Lung (tissue), 12 donors: ENCODE measurements around the gene GRAMD1B. TPM values are rescaled to one million over a fixed set of nuclear protein-coding genes. Genes with fewer than 3 reads are reported as not detected.

Source experiments
- ATAC-seq: fragments of 200-7000 bp; cut with Tn5 transposase; one replicate; pipeline ENCODE4 v1.9.1; 2020; ENCODE audit warnings: moderate number of reproducible peaks; ENCODE audit not compliant: insufficient read depth, low FRiP score
- DNase-seq, 3 donors: peaks; one replicate each; pipeline ENCODE4 v3.0.0-alpha.2; 2013 to 2017
- H3K27ac ChIP-seq, 2 donors: one replicate each; pipeline ENCODE4 v1.5.1; 2013; ENCODE audit warnings: mild to moderate bottlenecking in 2 of 2, moderate library complexity in 2 of 2, control low read depth in 1 of 2, inconsistent platforms in 1 of 2, low read depth in 1 of 2, low read length in 1 of 2
- H3K27me3 ChIP-seq, 3 donors: one replicate each; pipeline ENCODE4 v1.5.1; 2013; ENCODE audit warnings: low read length in 2 of 3; ENCODE audit not compliant: control insufficient read depth in 3 of 3, insufficient read depth in 3 of 3
- H3K36me3 ChIP-seq, 4 donors: one replicate each; pipeline ENCODE4 v1.5.1; 2013; ENCODE audit warnings: low read length in 4 of 4, mild to moderate bottlenecking in 1 of 4, moderate library complexity in 1 of 4; ENCODE audit not compliant: control insufficient read depth in 4 of 4, insufficient read depth in 4 of 4
- H3K4me1 ChIP-seq, 5 donors: one replicate each; pipeline ENCODE4 v1.5.1; 2013; ENCODE audit warnings: low read length in 5 of 5, mild to moderate bottlenecking in 2 of 5, moderate library complexity in 1 of 5; ENCODE audit not compliant: control insufficient read depth in 5 of 5, insufficient read depth in 5 of 5
- H3K4me3 ChIP-seq: one replicate; pipeline ENCODE4 v1.5.1; 2013; ENCODE audit warnings: mild to moderate bottlenecking, control low read depth, moderate library complexity
- H3K9ac ChIP-seq, 2 donors: one replicate each; pipeline ENCODE4 v1.5.1; 2013; ENCODE audit warnings: low read length in 2 of 2, control low read depth in 1 of 2; ENCODE audit not compliant: insufficient read depth in 1 of 2
- H3K9me3 ChIP-seq, 4 donors: one replicate each; pipeline ENCODE4 v1.5.1; 2013; ENCODE audit warnings: low read length in 3 of 4, mild to moderate bottlenecking in 1 of 4, moderate library complexity in 1 of 4; ENCODE audit not compliant: control insufficient read depth in 4 of 4, insufficient read depth in 3 of 4
- WGBS, 2 donors: extraction: QIAGEN DNeasy Blood & Tissue Kit; methylation state at CpG; one replicate each; pipeline ENCODE4 v1.1.7; 2013; 5-methylcytosine and 5-hydroxymethylcytosine counted together
- polyA plus RNA-seq, 2 donors: library from polyadenylated mRNA; stranded (reverse); fragments of 200-250 nt; gene quantifications; one replicate each; pipeline ENCODE4 v1.2.1, GENCODE V29; 2013
- total RNA-seq, 2 donors: library from RNA; depleted of rRNA in 1 of 2; stranded (reverse); fragments of >200 nt in 1 of 2; gene quantifications; one replicate each; pipeline ENCODE4 v1.2.1, GENCODE V29; 2014 to 2021
- TF ChIP-seq, protein P1 (sequence below): IDR thresholded peaks from 2 replicates; pipeline ENCODE4 v1.5.1; 2012; ENCODE audit warnings: mild to moderate bottlenecking; ENCODE audit errors: control extremely low read depth, extremely low read depth
- donor health status: control.
- donor health status: control.
- donor health status: Bipolar disorder and iron deficiency.
- donor health status: healthy.
- donor health status: DM: yes; HTN: yes; CAD: no.

GRAMD1B gene
- total and polyA plus RNA-seq, 4 donors = 1.4 to 6.0 (median 3.3) TPM

DNA sequence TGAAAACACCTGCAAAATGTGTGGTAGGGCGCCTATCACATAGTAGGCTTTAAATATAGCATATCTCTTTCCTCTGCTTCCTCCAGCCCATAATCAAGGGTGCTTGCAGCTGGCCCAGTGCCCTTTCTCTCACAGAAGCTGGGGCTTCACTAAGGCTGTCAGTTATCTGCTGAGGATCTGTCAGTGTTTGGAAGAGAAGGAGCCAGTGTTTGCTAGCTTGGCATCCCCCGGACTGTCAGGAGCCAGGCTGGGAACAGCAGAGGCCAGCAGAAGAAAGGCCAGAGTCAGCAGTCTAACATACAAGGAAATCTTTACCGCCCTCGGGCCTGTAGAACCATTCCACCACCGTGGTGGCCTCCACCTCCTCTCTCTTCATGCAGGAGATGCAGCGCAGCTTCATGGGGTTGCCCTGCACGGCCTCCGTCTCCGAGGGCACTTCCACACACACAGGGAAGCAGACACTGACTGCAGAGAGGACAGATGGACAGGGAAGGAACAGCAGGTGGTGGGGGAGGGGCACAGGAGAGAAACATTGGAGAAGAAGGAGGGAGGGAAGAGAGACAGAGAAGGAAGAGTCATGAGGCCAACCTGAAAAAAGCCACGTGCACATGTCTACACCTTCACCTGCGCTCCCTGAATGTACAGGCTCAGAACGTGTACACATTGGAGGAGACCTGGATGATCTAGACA is 215.4 kb downstream of the GRAMD1B start:
- TF ChIP-seq, protein P1, sequence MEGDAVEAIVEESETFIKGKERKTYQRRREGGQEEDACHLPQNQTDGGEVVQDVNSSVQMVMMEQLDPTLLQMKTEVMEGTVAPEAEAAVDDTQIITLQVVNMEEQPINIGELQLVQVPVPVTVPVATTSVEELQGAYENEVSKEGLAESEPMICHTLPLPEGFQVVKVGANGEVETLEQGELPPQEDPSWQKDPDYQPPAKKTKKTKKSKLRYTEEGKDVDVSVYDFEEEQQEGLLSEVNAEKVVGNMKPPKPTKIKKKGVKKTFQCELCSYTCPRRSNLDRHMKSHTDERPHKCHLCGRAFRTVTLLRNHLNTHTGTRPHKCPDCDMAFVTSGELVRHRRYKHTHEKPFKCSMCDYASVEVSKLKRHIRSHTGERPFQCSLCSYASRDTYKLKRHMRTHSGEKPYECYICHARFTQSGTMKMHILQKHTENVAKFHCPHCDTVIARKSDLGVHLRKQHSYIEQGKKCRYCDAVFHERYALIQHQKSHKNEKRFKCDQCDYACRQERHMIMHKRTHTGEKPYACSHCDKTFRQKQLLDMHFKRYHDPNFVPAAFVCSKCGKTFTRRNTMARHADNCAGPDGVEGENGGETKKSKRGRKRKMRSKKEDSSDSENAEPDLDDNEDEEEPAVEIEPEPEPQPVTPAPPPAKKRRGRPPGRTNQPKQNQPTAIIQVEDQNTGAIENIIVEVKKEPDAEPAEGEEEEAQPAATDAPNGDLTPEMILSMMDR = no peak
- WGBS, 2 donors = 79 to 81% methylated on average over 12 of the region's 12 CpGs
- peaks cover 0 to 2% (median 0%) of the 10 kb centered on the region in 4 donors for H3K9me3 ChIP-seq
- no peaks in the 10 kb centered on the region for H3K36me3 ChIP-seq
- ATAC-seq (no peak), DNase-seq (no peak)
- H3K4me3 ChIP-seq = no peak overlapping the region
- no peak overlapping the region for H3K27ac ChIP-seq
- no peak overlapping the region for H3K9ac ChIP-seq
- no peaks in the 10 kb centered on the region for H3K4me1 ChIP-seq
- H3K27me3 ChIP-seq = peaks cover 0 to 7% (median 2%) of the 10 kb centered on the region in 3 donors

DNA sequence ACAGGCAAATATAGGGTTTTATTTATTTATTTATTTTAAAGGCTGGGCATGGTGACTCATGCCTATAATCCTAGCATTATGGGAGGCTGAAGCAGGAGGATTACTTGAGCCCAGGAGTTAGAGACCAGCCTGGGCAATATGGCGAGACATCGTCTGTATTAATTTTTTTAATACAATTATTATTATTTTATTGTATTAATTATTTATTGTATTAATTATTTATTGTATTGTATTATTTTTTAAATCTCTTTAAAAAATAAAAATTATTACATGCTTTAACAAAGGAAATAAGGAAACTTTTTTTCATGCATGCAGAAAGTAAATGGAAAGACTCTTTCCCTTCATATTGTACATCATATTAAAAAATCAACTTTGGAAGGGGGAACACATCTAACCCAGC is 220.8 kb downstream of the GRAMD1B start:
- ATAC-seq (no peak), DNase-seq (no peak)
- H3K9me3 ChIP-seq = peaks cover 0 to 3% (median 0%) of the 10 kb centered on the region in 4 donors
- no peaks in the 10 kb centered on the region for H3K36me3 ChIP-seq
- no peak overlapping the region for H3K4me3 ChIP-seq
- 98 to 99% methylated on average over 2 of the region's 2 CpGs for WGBS, 2 donors
- no peak overlapping the region for H3K9ac ChIP-seq
- no peak overlapping the region for H3K27ac ChIP-seq
- H3K4me1 ChIP-seq = peaks cover 0 to 12% (median 4%) of the 10 kb centered on the region in 5 donors
- H3K27me3 ChIP-seq = peaks cover 3 to 21% (median 19%) of the 10 kb centered on the region in 3 donors
- TF ChIP-seq, protein P1 = no peak

DNA sequence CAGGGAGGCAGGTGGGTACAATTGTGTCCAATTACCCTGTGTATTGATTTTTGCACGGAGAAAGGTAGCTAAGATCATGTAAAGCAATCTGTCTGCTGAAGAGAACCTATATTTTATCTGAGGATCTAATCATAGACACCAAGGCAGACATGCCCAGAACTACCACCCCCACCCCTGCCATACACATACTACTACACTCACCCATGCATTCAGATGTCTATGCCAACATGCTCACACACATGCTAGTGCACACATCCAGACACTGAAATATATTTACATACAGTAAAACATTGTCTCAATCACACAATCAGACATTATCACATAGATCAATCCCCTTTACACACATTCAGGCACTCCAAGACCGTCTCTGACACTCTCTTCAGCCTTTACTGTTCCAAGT is 222.5 kb downstream of the GRAMD1B start:
- WGBS, 2 donors = 62 to 65% methylated on average over 2 of the region's 2 CpGs
- H3K27me3 ChIP-seq = peaks cover 3 to 21% (median 14%) of the 10 kb centered on the region in 3 donors
- ATAC-seq = no peak

More for the DNA sequence above, 222.5 kb downstream of the GRAMD1B start:
- Histone ChIP-seq H3K4me3 (no peak overlapping the region), H3K4me1 (peaks cover 0 to 12% (median 4%) of the 10 kb centered on the region in 5 donors), H3K9me3 (peaks cover 0 to 3% (median 0%) of the 10 kb centered on the region in 4 donors), H3K27ac (no peak overlapping the region), H3K9ac (no peak overlapping the region), H3K36me3 (no peaks in the 10 kb centered on the region)
- TF ChIP-seq, protein P1 = no peak
- DNase-seq = no peak
